HCT116 (cell line): ENCODE measurements around the gene ANKRD63.

Experiments
- CBX3 ChIP-seq: IDR thresholded peaks from 2 replicates; pipeline ENCODE4 v1.6.1; 2012; ENCODE audit warnings: low read depth
- EGR1 ChIP-seq: IDR thresholded peaks from 2 replicates; pipeline ENCODE4 v1.6.1; 2012; ENCODE audit warnings: low read depth
- EZH2phosphoT487 ChIP-seq: fragments of 200-600 bp; IDR thresholded peaks from 2 replicates; pipeline ENCODE4 v1.6.1; 2018; ENCODE audit warnings: antibody characterized with exemption, borderline replicate concordance
- POLR2A ChIP-seq: IDR thresholded peaks from 2 replicates; pipeline ENCODE4 v1.7.0; 2011; ENCODE audit warnings: borderline replicate concordance; ENCODE audit not compliant: insufficient read depth, insufficient read length; ENCODE audit errors: extremely low read depth
- POLR2AphosphoS5 ChIP-seq: IDR thresholded peaks from 2 replicates; pipeline ENCODE4 v1.6.1; 2011; ENCODE audit warnings: mild to moderate bottlenecking, low read depth, low read length, moderate library complexity
- RAD21 ChIP-seq: IDR thresholded peaks from 2 replicates; pipeline ENCODE4 v1.6.1; 2012; ENCODE audit warnings: low read depth, mild to moderate bottlenecking
- SIN3A ChIP-seq: IDR thresholded peaks from 2 replicates; pipeline ENCODE4 v1.6.1; 2012; ENCODE audit warnings: low read depth
- SP1 ChIP-seq: IDR thresholded peaks from 2 replicates; pipeline ENCODE4 v1.6.1; 2012; ENCODE audit warnings: low read depth
- YY1 ChIP-seq: IDR thresholded peaks from 2 replicates; pipeline ENCODE4 v1.6.1; 2011; ENCODE audit warnings: low read length, low read depth, moderate library complexity, mild to moderate bottlenecking; ENCODE audit not compliant: insufficient replicate concordance; ENCODE audit errors: extremely low read depth
- TF ChIP-seq, protein P1 (sequence below): IDR thresholded peaks from 2 replicates; pipeline ENCODE4 v1.6.1; 2012; ENCODE audit warnings: low read depth
- TF ChIP-seq, protein P2 (sequence below), 3 experiments: fragments of 200-600 bp in 1 of 3; sonication (generic) in 1 of 3; IDR thresholded peaks in 2 of 3; conservative IDR thresholded peaks in 1 of 3; 2 replicates each; pipeline ENCODE4 v1.5.1; 2012 to 2017; ENCODE audit warnings: low read depth in 2 of 3, low read length in 2 of 3, antibody characterized with exemption in 1 of 3, borderline replicate concordance in 1 of 3, control low read depth in 1 of 3, mild to moderate bottlenecking in 1 of 3, mixed read lengths in 1 of 3, mixed run types in 1 of 3, moderate library complexity in 1 of 3; ENCODE audit not compliant: insufficient read depth in 1 of 3

DNA sequence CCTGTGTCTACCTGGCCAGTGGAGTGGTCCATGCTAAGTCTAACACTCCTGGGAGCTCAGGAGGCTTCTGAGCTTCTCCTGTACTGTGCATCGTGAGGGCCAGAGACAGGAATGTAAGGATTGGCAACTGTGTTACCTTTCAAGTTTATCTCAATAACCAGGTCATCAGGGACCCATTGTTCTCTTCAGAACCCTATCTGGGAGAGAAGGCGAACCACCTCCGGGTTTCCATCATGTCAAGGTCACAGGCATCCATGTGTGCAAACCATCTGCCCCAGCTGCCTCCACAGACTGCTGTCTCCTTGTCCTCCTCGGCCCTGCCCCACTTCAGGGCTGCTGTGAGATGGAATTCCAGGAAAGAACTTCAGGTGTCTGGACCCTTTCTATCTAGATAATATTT, 5.9 kb downstream of the ANKRD63 start:
- TF ChIP-seq YY1 (no peak), RAD21 (no peak), POLR2A (no peak), POLR2AphosphoS5 (no peak), CBX3 (no peak), EZH2phosphoT487 (no peak), SP1 (no peak), EGR1 (no peak), SIN3A (no peak)
- TF ChIP-seq, protein P1, sequence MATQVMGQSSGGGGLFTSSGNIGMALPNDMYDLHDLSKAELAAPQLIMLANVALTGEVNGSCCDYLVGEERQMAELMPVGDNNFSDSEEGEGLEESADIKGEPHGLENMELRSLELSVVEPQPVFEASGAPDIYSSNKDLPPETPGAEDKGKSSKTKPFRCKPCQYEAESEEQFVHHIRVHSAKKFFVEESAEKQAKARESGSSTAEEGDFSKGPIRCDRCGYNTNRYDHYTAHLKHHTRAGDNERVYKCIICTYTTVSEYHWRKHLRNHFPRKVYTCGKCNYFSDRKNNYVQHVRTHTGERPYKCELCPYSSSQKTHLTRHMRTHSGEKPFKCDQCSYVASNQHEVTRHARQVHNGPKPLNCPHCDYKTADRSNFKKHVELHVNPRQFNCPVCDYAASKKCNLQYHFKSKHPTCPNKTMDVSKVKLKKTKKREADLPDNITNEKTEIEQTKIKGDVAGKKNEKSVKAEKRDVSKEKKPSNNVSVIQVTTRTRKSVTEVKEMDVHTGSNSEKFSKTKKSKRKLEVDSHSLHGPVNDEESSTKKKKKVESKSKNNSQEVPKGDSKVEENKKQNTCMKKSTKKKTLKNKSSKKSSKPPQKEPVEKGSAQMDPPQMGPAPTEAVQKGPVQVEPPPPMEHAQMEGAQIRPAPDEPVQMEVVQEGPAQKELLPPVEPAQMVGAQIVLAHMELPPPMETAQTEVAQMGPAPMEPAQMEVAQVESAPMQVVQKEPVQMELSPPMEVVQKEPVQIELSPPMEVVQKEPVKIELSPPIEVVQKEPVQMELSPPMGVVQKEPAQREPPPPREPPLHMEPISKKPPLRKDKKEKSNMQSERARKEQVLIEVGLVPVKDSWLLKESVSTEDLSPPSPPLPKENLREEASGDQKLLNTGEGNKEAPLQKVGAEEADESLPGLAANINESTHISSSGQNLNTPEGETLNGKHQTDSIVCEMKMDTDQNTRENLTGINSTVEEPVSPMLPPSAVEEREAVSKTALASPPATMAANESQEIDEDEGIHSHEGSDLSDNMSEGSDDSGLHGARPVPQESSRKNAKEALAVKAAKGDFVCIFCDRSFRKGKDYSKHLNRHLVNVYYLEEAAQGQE = no peak
- TF ChIP-seq, protein P2, sequence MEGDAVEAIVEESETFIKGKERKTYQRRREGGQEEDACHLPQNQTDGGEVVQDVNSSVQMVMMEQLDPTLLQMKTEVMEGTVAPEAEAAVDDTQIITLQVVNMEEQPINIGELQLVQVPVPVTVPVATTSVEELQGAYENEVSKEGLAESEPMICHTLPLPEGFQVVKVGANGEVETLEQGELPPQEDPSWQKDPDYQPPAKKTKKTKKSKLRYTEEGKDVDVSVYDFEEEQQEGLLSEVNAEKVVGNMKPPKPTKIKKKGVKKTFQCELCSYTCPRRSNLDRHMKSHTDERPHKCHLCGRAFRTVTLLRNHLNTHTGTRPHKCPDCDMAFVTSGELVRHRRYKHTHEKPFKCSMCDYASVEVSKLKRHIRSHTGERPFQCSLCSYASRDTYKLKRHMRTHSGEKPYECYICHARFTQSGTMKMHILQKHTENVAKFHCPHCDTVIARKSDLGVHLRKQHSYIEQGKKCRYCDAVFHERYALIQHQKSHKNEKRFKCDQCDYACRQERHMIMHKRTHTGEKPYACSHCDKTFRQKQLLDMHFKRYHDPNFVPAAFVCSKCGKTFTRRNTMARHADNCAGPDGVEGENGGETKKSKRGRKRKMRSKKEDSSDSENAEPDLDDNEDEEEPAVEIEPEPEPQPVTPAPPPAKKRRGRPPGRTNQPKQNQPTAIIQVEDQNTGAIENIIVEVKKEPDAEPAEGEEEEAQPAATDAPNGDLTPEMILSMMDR (IDR thresholded peaks at IDR 0.05 in 2 of 3, conservative IDR thresholded peaks at IDR 0.05 in 1 of 3; ENCODE audit: borderline replicate concordance in 1 of 3, insufficient read depth in 1 of 3, low read depth in 2 of 3, low read length in 2 of 3) = no peak
